A549 (cell line): ENCODE data around the gene CRMP1. TPM values are rescaled to one million over a fixed set of nuclear protein-coding genes. Genes with fewer than 3 reads are reported as not detected.

Experiments
- ATAC-seq, 2 experiments: fragments of 200-7000 bp in 1 of 2; fragments of >200 bp in 1 of 2; cut with Nextera tagmentation in 1 of 2; cut with Tn5 transposase in 1 of 2; 3 replicates each; pipeline versions ENCODE4 v1.8.0 to v1.9.1; 2018 to 2020; ENCODE audit warnings: mild to moderate bottlenecking in 1 of 2, moderate library complexity in 1 of 2
- CTCF ChIA-PET: fragments of 300-600 bp; sonication (Branson Sonifier 250); formaldehyde crosslinking; extraction: SDS; loops from one replicate; lab custom pipeline; 2021; ENCODE audit warnings: antibody characterized with exemption, inconsistent platforms; lab: Yijun Ruan, JAX
- POLR2A ChIA-PET: fragments of 350-600 bp; formaldehyde crosslinking; extraction: SDS; loops from one replicate; lab custom pipeline; 2021; ENCODE audit warnings: antibody characterized with exemption, inconsistent platforms; lab: Yijun Ruan, JAX
- DNase-seq, 2 experiments: peaks; one replicate each; pipeline versions ENCODE4 v3.0.0 to v3.0.0-alpha.2; 2011 to 2016; ENCODE audit warnings: low read depth in 1 of 2, low spot score in 1 of 2
- FAIRE-seq: peaks from 2 replicates; lab custom pipeline; 2011; peaks lifted over from hg19 to GRCh38; lab: Jason Lieb, UNC
- H3K27ac ChIP-seq, 2 experiments: fragments of >200 bp; sonication (Bioruptor Twin); formaldehyde crosslinking; 3 replicates each; pipeline ENCODE4 v1.5.1; 2016 to 2017
- H3K4me1 ChIP-seq: fragments of >200 bp; sonication (Bioruptor Twin); formaldehyde crosslinking; 3 replicates; pipeline ENCODE4 v1.6.1; 2016
- H3K4me2 ChIP-seq: fragments of >200 bp; sonication (Bioruptor Twin); formaldehyde crosslinking; 3 replicates; pipeline ENCODE4 v1.6.1; 2016
- H3K4me3 ChIP-seq: fragments of >200 bp; sonication (Bioruptor Twin); formaldehyde crosslinking; 3 replicates; pipeline ENCODE4 v1.5.1; 2016
- H3K9me3 ChIP-seq: fragments of >200 bp; sonication (Bioruptor Twin); formaldehyde crosslinking; 3 replicates; pipeline ENCODE4 v1.6.1; 2016
- BCL3 ChIP-seq: fragments of >200 bp; sonication (Bioruptor Twin); formaldehyde crosslinking; IDR thresholded peaks from 3 replicates; pipeline ENCODE4 v1.6.1; 2016
- BHLHE40 ChIP-seq: IDR thresholded peaks from 2 replicates; pipeline ENCODE4 v1.6.1; 2012; ENCODE audit warnings: low read depth, low read length, inconsistent platforms
- CBX2 ChIP-seq: fragments of 200-600 bp; sonication (generic); IDR thresholded peaks from 2 replicates; pipeline ENCODE4 v1.6.1; 2016; ENCODE audit warnings: low read depth, mild to moderate bottlenecking, borderline replicate concordance
- E2F6 ChIP-seq: IDR thresholded peaks from 2 replicates; pipeline ENCODE4 v1.6.1; 2012; ENCODE audit warnings: low read depth, borderline replicate concordance
- EHF ChIP-seq: fragments of 250-450 bp; sonication (Bioruptor Pico); IDR thresholded peaks from 2 replicates; pipeline ENCODE4 v1.5.0; 2020; ENCODE audit warnings: mild to moderate bottlenecking
- EP300 ChIP-seq, 2 experiments: fragments of >200 bp; sonication (Bioruptor Twin); formaldehyde crosslinking; IDR thresholded peaks; 2 replicates in 1 of 2; 3 replicates in 1 of 2; pipeline ENCODE4 v1.6.1; 2016 to 2017
- FOSB ChIP-seq: fragments of 250-450 bp; sonication (Bioruptor Pico); IDR thresholded peaks from 2 replicates; pipeline ENCODE4 v1.5.0; 2020; ENCODE audit warnings: mild to moderate bottlenecking, moderate library complexity
- FOSL2 ChIP-seq, 2 experiments: fragments of 450-650 bp in 1 of 2; fragments of >200 bp in 1 of 2; sonication (Bioruptor Twin) in 1 of 2; formaldehyde crosslinking; IDR thresholded peaks; 2 replicates each; pipeline versions ENCODE4 v1.5.0 to v1.6.1; 2016 to 2020; ENCODE audit warnings: mild to moderate bottlenecking in 1 of 2, moderate library complexity in 1 of 2
- FOXS1 ChIP-seq: fragments of 250-450 bp; sonication (Bioruptor Pico); IDR thresholded peaks from 2 replicates; pipeline ENCODE4 v1.5.0; 2020; ENCODE audit warnings: mild to moderate bottlenecking, moderate library complexity
- HOXA7 ChIP-seq: fragments of 250-450 bp; sonication (Bioruptor Pico); IDR thresholded peaks from 2 replicates; pipeline ENCODE4 v1.5.0; 2020; ENCODE audit warnings: mild to moderate bottlenecking, moderate library complexity
- HOXB13 ChIP-seq: fragments of 250-450 bp; sonication (Bioruptor Pico); IDR thresholded peaks from 2 replicates; pipeline ENCODE4 v1.5.0; 2020; ENCODE audit warnings: low read depth, mild to moderate bottlenecking, moderate library complexity
- HOXB5 ChIP-seq: fragments of 250-450 bp; sonication (Bioruptor Pico); IDR thresholded peaks from 2 replicates; pipeline ENCODE4 v1.5.0; 2020; ENCODE audit warnings: mild to moderate bottlenecking, moderate library complexity
- JUN ChIP-seq, 2 experiments: fragments of >200 bp; sonication (Bioruptor Twin); formaldehyde crosslinking; IDR thresholded peaks; 2 replicates in 1 of 2; 3 replicates in 1 of 2; pipeline ENCODE4 v1.6.1; 2016 to 2017
- KDM1A ChIP-seq: fragments of 200-600 bp; sonication (generic); IDR thresholded peaks from 2 replicates; pipeline ENCODE4 v1.6.1; 2016; ENCODE audit warnings: low read depth, mild to moderate bottlenecking
- KDM5A ChIP-seq: fragments of 200-600 bp; sonication (generic); IDR thresholded peaks from 2 replicates; pipeline ENCODE4 v1.6.1; 2016; ENCODE audit warnings: antibody characterized with exemption, mild to moderate bottlenecking
- MAFK ChIP-seq: fragments of 450-650 bp; IDR thresholded peaks from 2 replicates; pipeline ENCODE4 v1.6.1; 2014; ENCODE audit not compliant: partially characterized antibody
- MYC ChIP-seq: IDR thresholded peaks from 2 replicates; pipeline ENCODE4 v1.6.1; 2012; ENCODE audit warnings: mild to moderate bottlenecking, inconsistent platforms, low read length, improper control_type of control experiment, borderline replicate concordance
- NFE2L2 ChIP-seq: fragments of 150-350 bp; conservative IDR thresholded peaks from 2 replicates; pipeline ENCODE4 v1.6.1; 2014; ENCODE audit warnings: low read length
- NPAS2 ChIP-seq: fragments of 250-450 bp; sonication (Bioruptor Pico); IDR thresholded peaks from 2 replicates; pipeline ENCODE4 v1.8.0; 2022; ENCODE audit warnings: mild to moderate bottlenecking, moderate library complexity, borderline replicate concordance
- PBX3 ChIP-seq: IDR thresholded peaks from 2 replicates; pipeline ENCODE4 v1.6.1; 2012
- POLR2A ChIP-seq: IDR thresholded peaks from 2 replicates; pipeline ENCODE4 v1.6.1; 2012; ENCODE audit warnings: mild to moderate bottlenecking, low read length
- RARB ChIP-seq: fragments of 250-450 bp; sonication (Bioruptor Pico); IDR thresholded peaks from 2 replicates; pipeline ENCODE4 v1.8.0; 2021; ENCODE audit warnings: mild to moderate bottlenecking, moderate library complexity
- RCOR1 ChIP-seq: fragments of 150-350 bp; IDR thresholded peaks from 2 replicates; pipeline ENCODE4 v1.6.1; 2014; ENCODE audit warnings: antibody characterized with exemption, low read length, low read depth
- REST ChIP-seq: fragments of 200-600 bp; sonication (generic); IDR thresholded peaks from 2 replicates; pipeline ENCODE4 v1.6.1; 2016; ENCODE audit warnings: antibody characterized with exemption, mild to moderate bottlenecking, moderate library complexity
- SMC3 ChIP-seq: fragments of >200 bp; sonication (Bioruptor Twin); formaldehyde crosslinking; IDR thresholded peaks from 3 replicates; pipeline ENCODE4 v1.6.1; 2018; ENCODE audit warnings: inconsistent platforms
- SREBF2 ChIP-seq: fragments of 450-650 bp; IDR thresholded peaks from 2 replicates; pipeline ENCODE4 v1.6.1; 2014; ENCODE audit warnings: mild to moderate bottlenecking, moderate library complexity
- TFCP2L1 ChIP-seq: fragments of 250-450 bp; sonication (Bioruptor Pico); IDR thresholded peaks from 2 replicates; pipeline ENCODE4 v1.5.0; 2021; ENCODE audit warnings: mild to moderate bottlenecking
- TP53 ChIP-seq: fragments of 250-450 bp; sonication (Bioruptor Pico); IDR thresholded peaks from 2 replicates; pipeline ENCODE4 v1.5.0; 2021; ENCODE audit warnings: mild to moderate bottlenecking, moderate library complexity
- WGBS: methylation state at CpG from one replicate; pipeline ENCODE4 v1.1.6; 2017; ENCODE audit errors: missing lambda C conversion rate; 5-methylcytosine and 5-hydroxymethylcytosine counted together
- polyA minus RNA-seq: library from RNA; depleted of rRNA, polyadenylated mRNA; stranded (reverse); fragments of >200 nt; gene quantifications from 2 replicates; pipeline ENCODE4 v1.2.3, GENCODE V29; 2011; rRNA and poly(A)+ RNA removed
- polyA plus RNA-seq, 4 experiments: library from polyadenylated mRNA; depleted of rRNA in 3 of 4; stranded (reverse); fragments of >200 nt; fragmentation: RNase III in 1 of 4; extraction: RNeasy Plus Mini Kit Qiagen cat#74134 plus additional on column Dnase treatment in 1 of 4; gene quantifications; 2 replicates in 3 of 4; 3 replicates in 1 of 4; pipeline ENCODE4 v1.2.3, GENCODE V29; 2011 to 2017
- TF ChIP-seq, protein P1 (sequence below): fragments of 450-650 bp; IDR thresholded peaks from 2 replicates; pipeline ENCODE4 v1.6.1; 2014; ENCODE audit warnings: antibody characterized with exemption
- TF ChIP-seq, protein P2 (sequence below): fragments of 150-350 bp; IDR thresholded peaks from 2 replicates; pipeline ENCODE4 v1.6.1; 2014; ENCODE audit warnings: low read depth, mild to moderate bottlenecking, low read length

The CRMP1 gene
- polyA plus RNA-seq (2011; rRNA removed) = 0.74 and 1.1 TPM in 2 replicates
- 0.59 and 0.74 TPM in 2 replicates for polyA plus RNA-seq (2012; cell fraction: cytosol; rRNA removed)
- polyA plus RNA-seq (2012; cell fraction: nucleus; rRNA removed) = 0.53 and 1.0 TPM in 2 replicates
- 0.67 to 0.80 TPM (median 0.71 TPM) in 3 replicates for polyA plus RNA-seq (2017; fragmentation: RNase III; extraction: RNeasy Plus Mini Kit Qiagen cat#74134 plus additional on column Dnase treatment)
- polyA minus RNA-seq = 0.99 and 1.2 TPM in 2 replicates

DNA sequence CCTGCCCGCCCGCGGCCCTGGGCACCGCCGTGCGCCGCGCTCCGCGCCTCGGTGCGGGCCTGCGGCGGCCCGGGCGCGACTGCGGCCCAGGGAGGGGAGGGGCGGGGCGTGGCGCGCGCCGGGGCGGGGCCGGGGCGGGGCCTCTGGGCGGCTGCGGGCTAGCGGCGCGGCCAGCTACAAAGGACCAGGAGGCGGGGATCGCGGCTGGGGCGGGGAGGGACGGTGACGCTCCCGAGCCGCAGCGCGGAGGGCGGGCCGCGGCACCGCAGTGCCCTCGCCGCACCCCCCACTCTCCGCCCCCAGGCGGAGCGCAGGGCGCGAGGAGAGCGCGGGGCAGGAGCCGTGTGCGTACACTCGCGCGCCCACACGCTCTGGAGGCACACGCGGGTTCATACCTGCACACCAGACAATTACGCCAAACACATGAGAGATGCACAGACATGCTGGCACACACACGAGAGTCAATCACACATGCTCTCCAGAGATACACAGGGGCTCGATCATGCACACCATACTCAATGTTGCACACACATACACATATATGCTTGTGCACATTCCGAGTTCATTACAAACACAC lies at the start of gene CRMP1:
TSS of gene CRMP1 (minus strand) at position 83 of the 577 bp plus-strand sequence. CDS start 117 bp downstream, outside the sequence.
- ATAC-seq (no peak), DNase-seq (no peak), FAIRE-seq (no peak)
- no peak for TF ChIP-seq POLR2A
- TF ChIP-seq BCL3 = no peak
- TF ChIP-seq HOXB13 = no peak
- no peak for TF ChIP-seq E2F6
- no peak for TF ChIP-seq EP300 (IDR thresholded peaks at IDR 0.05)
- TF ChIP-seq FOSL2 (IDR thresholded peaks at IDR 0.05) = no peak
- no peak for TF ChIP-seq FOSL2 (CRISPR knock-in tag; IDR thresholded peaks at IDR 0.05)
- TF ChIP-seq EHF (CRISPR knock-in tag) = no peak
- TF ChIP-seq NPAS2 (CRISPR knock-in tag) = no peak
- no peak for TF ChIP-seq NFE2L2
- TF ChIP-seq TFCP2L1 = no peak
- TF ChIP-seq, protein P1, sequence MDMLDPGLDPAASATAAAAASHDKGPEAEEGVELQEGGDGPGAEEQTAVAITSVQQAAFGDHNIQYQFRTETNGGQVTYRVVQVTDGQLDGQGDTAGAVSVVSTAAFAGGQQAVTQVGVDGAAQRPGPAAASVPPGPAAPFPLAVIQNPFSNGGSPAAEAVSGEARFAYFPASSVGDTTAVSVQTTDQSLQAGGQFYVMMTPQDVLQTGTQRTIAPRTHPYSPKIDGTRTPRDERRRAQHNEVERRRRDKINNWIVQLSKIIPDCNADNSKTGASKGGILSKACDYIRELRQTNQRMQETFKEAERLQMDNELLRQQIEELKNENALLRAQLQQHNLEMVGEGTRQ = no peak
- no peak for TF ChIP-seq SMC3
- no peak for TF ChIP-seq FOSB (CRISPR knock-in tag)
- TF ChIP-seq KDM5A = no peak
- TF ChIP-seq BHLHE40 = no peak
- TF ChIP-seq CBX2 = no peak
- no peak for TF ChIP-seq MYC
- Histone ChIP-seq H3K4me2 (no peak within 1 kb of the TSS), H3K27ac (no peak within 1 kb of the TSS), H3K4me1 (no peaks in the 10 kb centered on the region; the same call in 2 of the 3 replicates), H3K4me3 (no peak within 1 kb of the TSS), H3K9me3 (no peaks in the 10 kb centered on the region; the same call in 1 of the 3 replicates)
- 61% methylated on average over 20 of the region's 67 CpGs for WGBS
- ChIA-PET CTCF (interaction anchor here (1.0 kb wide), 1 partner anchor 11 kb away, joined by 4 read pairs; no protein-coding TSS in a partner anchor), POLR2A (no interaction called here)

DNA sequence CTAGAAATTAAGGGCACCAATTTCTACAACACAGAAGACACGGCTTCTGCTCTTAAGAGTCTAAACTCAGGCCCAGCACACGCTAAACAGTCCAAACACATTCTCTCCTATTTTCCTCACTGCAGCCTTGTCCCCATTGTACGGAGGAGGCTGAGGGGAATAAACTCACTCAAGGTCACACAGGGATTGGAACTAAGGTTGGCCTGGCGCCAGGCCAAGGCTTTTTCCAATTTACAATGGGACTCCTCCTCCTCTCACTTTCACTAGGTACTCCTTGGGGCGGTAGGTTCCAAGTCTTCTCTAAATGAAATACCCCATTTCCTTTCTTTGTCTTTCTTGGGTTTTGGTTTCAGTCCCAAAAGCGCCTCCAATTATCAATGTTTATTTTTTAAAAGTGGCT lies 48.7 kb upstream of the CRMP1 start:
- ATAC-seq = no peak
- no peak overlapping the region for H3K4me2 ChIP-seq
- ChIA-PET CTCF (interaction anchor here (0.7 kb wide), 1 partner anchor 50 kb away, joined by 3 read pairs; no protein-coding TSS in a partner anchor), POLR2A (no interaction called here)
- peaks cover 3% of the 10 kb centered on the region; the same call in 2 of the 3 replicates for H3K9me3 ChIP-seq
- H3K4me1 ChIP-seq = no peaks in the 10 kb centered on the region
- FAIRE-seq = no peak
- no peak overlapping the region for H3K27ac ChIP-seq
- H3K4me3 ChIP-seq = no peak overlapping the region
- WGBS = 45% methylated on average over 6 of the region's 6 CpGs
- no peak for DNase-seq
- TF ChIP-seq BHLHE40 (no peak), PBX3 (no peak), POLR2A (no peak), RCOR1 (no peak), FOXS1 (CRISPR knock-in tag) (no peak), KDM1A (no peak), HOXA7 (CRISPR knock-in tag) (no peak), REST (no peak), TP53 (no peak), KDM5A (no peak), MAFK (no peak), HOXB5 (no peak), JUN (IDR thresholded peaks at IDR 0.05) (no peak), SREBF2 (no peak), NPAS2 (CRISPR knock-in tag) (no peak), RARB (CRISPR knock-in tag) (no peak)
- TF ChIP-seq, protein P2, sequence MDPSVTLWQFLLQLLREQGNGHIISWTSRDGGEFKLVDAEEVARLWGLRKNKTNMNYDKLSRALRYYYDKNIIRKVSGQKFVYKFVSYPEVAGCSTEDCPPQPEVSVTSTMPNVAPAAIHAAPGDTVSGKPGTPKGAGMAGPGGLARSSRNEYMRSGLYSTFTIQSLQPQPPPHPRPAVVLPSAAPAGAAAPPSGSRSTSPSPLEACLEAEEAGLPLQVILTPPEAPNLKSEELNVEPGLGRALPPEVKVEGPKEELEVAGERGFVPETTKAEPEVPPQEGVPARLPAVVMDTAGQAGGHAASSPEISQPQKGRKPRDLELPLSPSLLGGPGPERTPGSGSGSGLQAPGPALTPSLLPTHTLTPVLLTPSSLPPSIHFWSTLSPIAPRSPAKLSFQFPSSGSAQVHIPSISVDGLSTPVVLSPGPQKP = no peak
